ENCODE data around the gene PPP1R3E. TPM values are rescaled to one million over a fixed set of nuclear protein-coding genes. Genes with fewer than 3 reads are reported as not detected.

PPP1R3E gene
- total and polyA plus RNA-seq, 2 of the 13 experiments (the other 11 are each of a cell fraction or from before 2014, with no cell fraction given): 16.5 to 26.5 TPM

GRCh38 chr14:23301969-23302289 is 730 bp downstream of the PPP1R3E start (continued):
- TF ChIP-seq NFYC (CRISPR knock-in tag; IDR thresholded peaks at IDR 0.05) (no peak), ZNF24 (IDR thresholded peaks at IDR 0.05) (0 out of 2 replicates have a peak, but pooled peaks have one; percentile 17), BORCS8-MEF2B (CRISPR knock-in tag; IDR thresholded peaks at IDR 0.05) (peak; percentile 99), ZNF83 (CRISPR knock-in tag; IDR thresholded peaks at IDR 0.05; ENCODE audit: borderline replicate concordance) (peak; percentile 96; the same call in 1 of the 2 replicates), DRAP1 (CRISPR knock-in tag; IDR thresholded peaks at IDR 0.05) (peak; percentile 84), ZNF614 (CRISPR knock-in tag; IDR thresholded peaks at IDR 0.05; ENCODE audit: borderline replicate concordance) (peak; percentile 93), ZSCAN30 (CRISPR knock-in tag; IDR thresholded peaks at IDR 0.05) (no peak), PREB (CRISPR knock-in tag; IDR thresholded peaks at IDR 0.05) (peak; percentile 73), ZNF180 (CRISPR knock-in tag; IDR thresholded peaks at IDR 0.05; ENCODE audit: borderline replicate concordance, low read depth) (peak; percentile 31; the same call in 1 of the 2 replicates), ZNF572 (CRISPR knock-in tag; IDR thresholded peaks at IDR 0.05) (no peak), ZNF710 (CRISPR knock-in tag; IDR thresholded peaks at IDR 0.05; ENCODE audit: borderline replicate concordance) (peak; percentile 92), ZNF564 (CRISPR knock-in tag; IDR thresholded peaks at IDR 0.05) (no peak), PTBP1 (IDR thresholded peaks at IDR 0.05; ENCODE audit: low read depth, low read length, poor library complexity, severe bottlenecking) (peak; percentile 79), SRF (IDR thresholded peaks at IDR 0.05; ENCODE audit: low read depth, low read length) (no peak), ZNF879 (CRISPR knock-in tag; IDR thresholded peaks at IDR 0.05) (peak; percentile 99), STAT5B (CRISPR knock-in tag; IDR thresholded peaks at IDR 0.05) (peak; percentile 91), RBM39 (IDR thresholded peaks at IDR 0.05; ENCODE audit: low read depth, low read length, poor library complexity, severe bottlenecking) (no peak)
- TF ChIP-seq, protein P1, sequence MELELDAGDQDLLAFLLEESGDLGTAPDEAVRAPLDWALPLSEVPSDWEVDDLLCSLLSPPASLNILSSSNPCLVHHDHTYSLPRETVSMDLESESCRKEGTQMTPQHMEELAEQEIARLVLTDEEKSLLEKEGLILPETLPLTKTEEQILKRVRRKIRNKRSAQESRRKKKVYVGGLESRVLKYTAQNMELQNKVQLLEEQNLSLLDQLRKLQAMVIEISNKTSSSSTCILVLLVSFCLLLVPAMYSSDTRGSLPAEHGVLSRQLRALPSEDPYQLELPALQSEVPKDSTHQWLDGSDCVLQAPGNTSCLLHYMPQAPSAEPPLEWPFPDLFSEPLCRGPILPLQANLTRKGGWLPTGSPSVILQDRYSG (CRISPR knock-in tag; IDR thresholded peaks at IDR 0.05): peak; percentile 82; the same call in 1 of the 2 replicates
- TF ChIP-seq, protein P2, sequence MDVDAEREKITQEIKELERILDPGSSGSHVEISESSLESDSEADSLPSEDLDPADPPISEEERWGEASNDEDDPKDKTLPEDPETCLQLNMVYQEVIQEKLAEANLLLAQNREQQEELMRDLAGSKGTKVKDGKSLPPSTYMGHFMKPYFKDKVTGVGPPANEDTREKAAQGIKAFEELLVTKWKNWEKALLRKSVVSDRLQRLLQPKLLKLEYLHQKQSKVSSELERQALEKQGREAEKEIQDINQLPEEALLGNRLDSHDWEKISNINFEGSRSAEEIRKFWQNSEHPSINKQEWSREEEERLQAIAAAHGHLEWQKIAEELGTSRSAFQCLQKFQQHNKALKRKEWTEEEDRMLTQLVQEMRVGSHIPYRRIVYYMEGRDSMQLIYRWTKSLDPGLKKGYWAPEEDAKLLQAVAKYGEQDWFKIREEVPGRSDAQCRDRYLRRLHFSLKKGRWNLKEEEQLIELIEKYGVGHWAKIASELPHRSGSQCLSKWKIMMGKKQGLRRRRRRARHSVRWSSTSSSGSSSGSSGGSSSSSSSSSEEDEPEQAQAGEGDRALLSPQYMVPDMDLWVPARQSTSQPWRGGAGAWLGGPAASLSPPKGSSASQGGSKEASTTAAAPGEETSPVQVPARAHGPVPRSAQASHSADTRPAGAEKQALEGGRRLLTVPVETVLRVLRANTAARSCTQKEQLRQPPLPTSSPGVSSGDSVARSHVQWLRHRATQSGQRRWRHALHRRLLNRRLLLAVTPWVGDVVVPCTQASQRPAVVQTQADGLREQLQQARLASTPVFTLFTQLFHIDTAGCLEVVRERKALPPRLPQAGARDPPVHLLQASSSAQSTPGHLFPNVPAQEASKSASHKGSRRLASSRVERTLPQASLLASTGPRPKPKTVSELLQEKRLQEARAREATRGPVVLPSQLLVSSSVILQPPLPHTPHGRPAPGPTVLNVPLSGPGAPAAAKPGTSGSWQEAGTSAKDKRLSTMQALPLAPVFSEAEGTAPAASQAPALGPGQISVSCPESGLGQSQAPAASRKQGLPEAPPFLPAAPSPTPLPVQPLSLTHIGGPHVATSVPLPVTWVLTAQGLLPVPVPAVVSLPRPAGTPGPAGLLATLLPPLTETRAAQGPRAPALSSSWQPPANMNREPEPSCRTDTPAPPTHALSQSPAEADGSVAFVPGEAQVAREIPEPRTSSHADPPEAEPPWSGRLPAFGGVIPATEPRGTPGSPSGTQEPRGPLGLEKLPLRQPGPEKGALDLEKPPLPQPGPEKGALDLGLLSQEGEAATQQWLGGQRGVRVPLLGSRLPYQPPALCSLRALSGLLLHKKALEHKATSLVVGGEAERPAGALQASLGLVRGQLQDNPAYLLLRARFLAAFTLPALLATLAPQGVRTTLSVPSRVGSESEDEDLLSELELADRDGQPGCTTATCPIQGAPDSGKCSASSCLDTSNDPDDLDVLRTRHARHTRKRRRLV (CRISPR knock-in tag; IDR thresholded peaks at IDR 0.05): 0 out of 2 replicates have a peak, but pooled peaks have one; percentile 77
